ENCODE results near the gene LRRC43. TPM values are rescaled to one million over a fixed set of nuclear protein-coding genes. Genes with fewer than 3 reads are reported as not detected.

The LRRC43 gene
- total and polyA plus RNA-seq, 7 donors, result 0.05 to 0.36 (median 0.13) TPM; not detected in 2

DNA sequence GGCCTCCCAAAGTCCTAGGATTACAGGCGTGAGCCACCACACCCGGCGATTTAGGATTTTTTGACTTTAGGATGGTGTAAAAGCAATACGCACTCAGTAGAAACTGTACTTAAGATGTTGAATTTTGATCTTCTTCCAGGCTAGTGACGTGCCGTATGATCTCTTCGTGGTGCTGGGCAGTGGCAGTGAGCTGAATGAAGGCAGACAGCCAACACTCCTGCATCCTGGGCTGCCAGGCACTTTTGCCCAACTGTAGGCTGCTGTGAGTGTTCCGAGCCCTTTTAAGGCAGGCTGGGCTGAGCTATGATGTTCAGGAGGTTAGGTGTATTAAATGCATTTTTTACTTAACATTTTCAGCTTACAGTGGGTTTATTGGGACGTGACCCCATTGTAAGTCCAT is 30.2 kb upstream of the LRRC43 start:
- no peak overlapping the region for H3K4me3 ChIP-seq

GRCh38 chr12:122155705-122156104 is 27.2 kb upstream of the LRRC43 start:
- H3K27ac ChIP-seq, result no peak overlapping the region
- H3K9me3 ChIP-seq, result no peaks in the 10 kb centered on the region
- TF ChIP-seq, protein P1, sequence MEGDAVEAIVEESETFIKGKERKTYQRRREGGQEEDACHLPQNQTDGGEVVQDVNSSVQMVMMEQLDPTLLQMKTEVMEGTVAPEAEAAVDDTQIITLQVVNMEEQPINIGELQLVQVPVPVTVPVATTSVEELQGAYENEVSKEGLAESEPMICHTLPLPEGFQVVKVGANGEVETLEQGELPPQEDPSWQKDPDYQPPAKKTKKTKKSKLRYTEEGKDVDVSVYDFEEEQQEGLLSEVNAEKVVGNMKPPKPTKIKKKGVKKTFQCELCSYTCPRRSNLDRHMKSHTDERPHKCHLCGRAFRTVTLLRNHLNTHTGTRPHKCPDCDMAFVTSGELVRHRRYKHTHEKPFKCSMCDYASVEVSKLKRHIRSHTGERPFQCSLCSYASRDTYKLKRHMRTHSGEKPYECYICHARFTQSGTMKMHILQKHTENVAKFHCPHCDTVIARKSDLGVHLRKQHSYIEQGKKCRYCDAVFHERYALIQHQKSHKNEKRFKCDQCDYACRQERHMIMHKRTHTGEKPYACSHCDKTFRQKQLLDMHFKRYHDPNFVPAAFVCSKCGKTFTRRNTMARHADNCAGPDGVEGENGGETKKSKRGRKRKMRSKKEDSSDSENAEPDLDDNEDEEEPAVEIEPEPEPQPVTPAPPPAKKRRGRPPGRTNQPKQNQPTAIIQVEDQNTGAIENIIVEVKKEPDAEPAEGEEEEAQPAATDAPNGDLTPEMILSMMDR (IDR thresholded peaks at IDR 0.05), result no peak
- H3K36me3 ChIP-seq (ENCODE audit: insufficient read depth in 1 of 2, low read depth in 1 of 2), result peaks cover 0 to 3% of the 10 kb centered on the region in 2 donors
- intact Hi-C loops (cut with DNase I), result no loop called here
- 79 to 86% (median 84%) methylated on average over 10 of the region's 10 CpGs for WGBS, 3 donors
- H3K4me1 ChIP-seq, result no peaks in the 10 kb centered on the region
- H3K4me3 ChIP-seq, result no peak overlapping the region
- H3K27me3 ChIP-seq (ENCODE audit: insufficient read depth in 3 of 3, low read length in 2 of 3), result no peaks in the 10 kb centered on the region
- ATAC-seq (no peak), DNase-seq (no peak)

More for the DNA sequence above, 30.2 kb upstream of the LRRC43 start:
- Histone ChIP-seq H3K36me3 (ENCODE audit: insufficient read depth in 1 of 2, low read depth in 1 of 2) (peaks cover 0 to 3% of the 10 kb centered on the region in 2 donors), H3K9me3 (no peaks in the 10 kb centered on the region), H3K27me3 (ENCODE audit: insufficient read depth in 3 of 3, low read length in 2 of 3) (no peaks in the 10 kb centered on the region), H3K4me1 (no peaks in the 10 kb centered on the region), H3K27ac (no peak overlapping the region)
- DNase-seq (no peak), ATAC-seq (peak in 1 of 4 donors; percentile 10)
- WGBS, 3 donors, result 60 to 71% (median 63%) methylated on average over 9 of the region's 9 CpGs
- TF ChIP-seq, protein P1 (IDR thresholded peaks at IDR 0.05), result no peak
- intact Hi-C loops (cut with DNase I), result no loop called here

- 74 to 90% (median 81%) methylated on average over 7 of the region's 7 CpGs for WGBS, 3 donors
- intact Hi-C loops (cut with DNase I), result no loop called here
- H3K36me3 ChIP-seq (ENCODE audit: insufficient read depth in 1 of 2, low read depth in 1 of 2), result peaks cover 0 to 3% of the 10 kb centered on the region in 2 donors
- no peak overlapping the region for H3K27ac ChIP-seq
- no peaks in the 10 kb centered on the region for H3K9me3 ChIP-seq
- TF ChIP-seq, protein P1 (IDR thresholded peaks at IDR 0.05), result no peak
- H3K4me3 ChIP-seq, result no peak overlapping the region
- DNase-seq, result no peak
- ATAC-seq, result no peak
- H3K27me3 ChIP-seq (ENCODE audit: insufficient read depth in 3 of 3, low read length in 2 of 3), result no peaks in the 10 kb centered on the region
- no peaks in the 10 kb centered on the region for H3K4me1 ChIP-seq
Observed at GRCh38 chr12:122158700-122159285, 24.1 kb upstream of the LRRC43 start.

DNA sequence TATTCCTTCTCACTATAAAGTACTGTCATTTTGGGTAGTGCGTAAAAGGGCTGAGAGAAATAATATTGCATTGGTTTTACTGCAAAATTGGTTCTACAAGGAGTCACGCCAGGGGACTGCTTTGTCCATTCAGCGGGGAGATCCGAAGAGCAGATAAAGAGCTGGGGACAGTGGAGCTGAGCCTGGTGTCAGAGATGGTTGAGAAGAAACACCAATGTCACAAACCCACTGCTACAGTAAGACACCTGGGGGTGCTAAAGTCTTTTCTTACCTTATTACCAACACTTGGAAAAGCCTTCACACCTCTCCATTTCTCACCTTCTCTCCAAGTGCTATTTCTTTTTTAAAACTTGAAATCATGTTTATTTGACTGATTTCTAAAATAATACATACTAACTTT is 23.0 kb upstream of the LRRC43 start:
- DNase-seq (no peak), ATAC-seq (no peak)
- H3K9me3 ChIP-seq, result no peaks in the 10 kb centered on the region
- H3K27me3 ChIP-seq (ENCODE audit: insufficient read depth in 3 of 3, low read length in 2 of 3), result no peaks in the 10 kb centered on the region
- intact Hi-C loops (cut with DNase I), result no loop called here
- TF ChIP-seq, protein P1 (IDR thresholded peaks at IDR 0.05), result no peak
- WGBS, 3 donors, result 70 to 75% (median 74%) methylated on average over 4 of the region's 4 CpGs
- peaks cover 0 to 3% of the 10 kb centered on the region in 2 donors for H3K36me3 ChIP-seq (ENCODE audit: insufficient read depth in 1 of 2, low read depth in 1 of 2)
- H3K4me1 ChIP-seq, result no peaks in the 10 kb centered on the region
- no peak overlapping the region for H3K4me3 ChIP-seq
- H3K27ac ChIP-seq, result no peak overlapping the region

DNA sequence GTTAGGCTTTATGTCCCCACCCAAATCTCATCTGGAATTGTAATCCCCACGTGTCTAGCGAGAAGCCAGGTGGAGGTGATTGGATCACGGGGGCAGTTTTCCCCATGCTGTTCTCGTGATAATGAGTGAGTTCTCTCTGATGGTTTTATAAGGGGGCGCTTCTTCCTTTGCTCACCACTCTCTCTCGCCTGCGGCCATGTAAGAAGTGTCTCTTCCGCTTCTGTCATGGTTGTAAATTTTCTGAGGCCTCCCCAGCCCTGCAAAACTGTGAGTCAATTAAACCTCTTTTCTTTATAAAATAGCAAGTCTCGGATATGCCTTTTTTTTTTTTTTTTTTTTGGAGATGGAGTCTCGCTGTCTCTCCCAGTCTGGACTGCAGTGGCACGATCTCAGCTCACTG is 22.2 kb upstream of the LRRC43 start:
- no peak overlapping the region for H3K27ac ChIP-seq
- WGBS, 3 donors, result 75 to 83% (median 78%) methylated on average over 11 of the region's 11 CpGs
- intact Hi-C loops (cut with DNase I), result no loop called here

More for the DNA sequence above, 22.2 kb upstream of the LRRC43 start:
- Histone ChIP-seq H3K27me3 (ENCODE audit: insufficient read depth in 3 of 3, low read length in 2 of 3) (no peaks in the 10 kb centered on the region), H3K4me3 (no peak overlapping the region), H3K4me1 (no peaks in the 10 kb centered on the region), H3K9me3 (no peaks in the 10 kb centered on the region), H3K36me3 (ENCODE audit: insufficient read depth in 1 of 2, low read depth in 1 of 2) (peaks cover 0 to 3% of the 10 kb centered on the region in 2 donors)
- TF ChIP-seq, protein P1 (IDR thresholded peaks at IDR 0.05), result no peak
- ATAC-seq (no peak), DNase-seq (no peak)

All from psoas muscle (tissue), 8 donors.